Activated naive CD8-positive, alpha-beta T cell treated with anti-CD3 and anti-CD28 coated beads, Interleukin-2, amount 10 ng/mL, durations not matched to agents 7 days and 5 days (primary cell): ENCODE measurements around the gene POU2F1. TPM values are rescaled to one million over a fixed set of nuclear protein-coding genes. Genes with fewer than 3 reads are reported as not detected.

Experiments used
- ATAC-seq: fragments of 150-1000 bp; cut with Tn5 transposase; one replicate; pipeline ENCODE4 v1.10.0; 2021; ENCODE audit warnings: low read depth, moderate library complexity
- POLR2A ChIA-PET: fragments of 350-600 bp; sonication (Branson Sonifier 250); formaldehyde crosslinking; loops from one replicate; lab custom pipeline; 2021; ENCODE audit warnings: antibody characterized with exemption; lab: Charles Lee
- DNase-seq: peaks from one replicate; pipeline ENCODE4 v3.0.0; 2021
- H3K27ac Mint-ChIP-seq: one replicate; pipeline ENCODE4 v1.8.0; 2022; ENCODE audit warnings: mild to moderate bottlenecking, mixed read lengths
- H3K27me3 Mint-ChIP-seq: one replicate; pipeline ENCODE4 v1.8.0; 2022; ENCODE audit warnings: mild to moderate bottlenecking, moderate library complexity, mixed read lengths
- H3K36me3 Mint-ChIP-seq: one replicate; pipeline ENCODE4 v1.8.0; 2021; ENCODE audit warnings: mild to moderate bottlenecking, mixed read lengths
- H3K4me1 Mint-ChIP-seq: one replicate; pipeline ENCODE4 v1.8.0; 2021; ENCODE audit warnings: mixed read lengths
- H3K4me3 Mint-ChIP-seq: one replicate; pipeline ENCODE4 v1.8.0; 2022; ENCODE audit warnings: mild to moderate bottlenecking, moderate library complexity, mixed read lengths
- H3K9me3 Mint-ChIP-seq: one replicate; pipeline ENCODE4 v1.8.0; 2021; ENCODE audit warnings: mixed read lengths
- total RNA-seq, 2 experiments: library from RNA; stranded (reverse); gene quantifications; one replicate each; pipeline ENCODE4 v1.2.3, GENCODE V29; 2021

POU2F1 gene
- total RNA-seq, 2 experiments from 2014 or later: 25.6 to 28.0 TPM

GRCh38 chr1:167404161-167404888 is 183.6 kb downstream of the POU2F1 start:
- DNase-seq (no peak), ATAC-seq (no peak)
- POLR2A ChIA-PET: no interaction called here
- no peaks in the 10 kb centered on the region for H3K27me3 Mint-ChIP-seq
- H3K4me3 Mint-ChIP-seq: no peak overlapping the region
- H3K36me3 Mint-ChIP-seq: peaks cover 13% of the 10 kb centered on the region
- H3K27ac Mint-ChIP-seq: no peak overlapping the region
- H3K9me3 Mint-ChIP-seq: no peaks in the 10 kb centered on the region
- peaks cover 7% of the 10 kb centered on the region for H3K4me1 Mint-ChIP-seq

- POLR2A ChIA-PET: no interaction called here
- DNase-seq (no peak), ATAC-seq (no peak)
- Mint-ChIP-seq H3K27ac (no peak overlapping the region), H3K36me3 (peaks cover 13% of the 10 kb centered on the region), H3K4me1 (peaks cover 7% of the 10 kb centered on the region), H3K9me3 (no peaks in the 10 kb centered on the region), H3K4me3 (no peak overlapping the region), H3K27me3 (no peaks in the 10 kb centered on the region)
Observed at GRCh38 chr1:167404908-167405307, 184.2 kb downstream of the POU2F1 start.

- no peak overlapping the region for H3K4me3 Mint-ChIP-seq
- H3K4me1 Mint-ChIP-seq: peaks cover 2% of the 10 kb centered on the region
- ATAC-seq (no peak), DNase-seq (no peak)
- POLR2A ChIA-PET: no interaction called here
- no peak overlapping the region for H3K27ac Mint-ChIP-seq
- H3K36me3 Mint-ChIP-seq: peaks cover 23% of the 10 kb centered on the region
- H3K27me3 Mint-ChIP-seq: no peaks in the 10 kb centered on the region
- no peaks in the 10 kb centered on the region for H3K9me3 Mint-ChIP-seq
Observed at GRCh38 chr1:167408355-167408754, 187.7 kb downstream of the POU2F1 start.

- POLR2A ChIA-PET: interaction anchor here (0.7 kb wide), 1 partner anchor 129 kb away, joined by 3 read pairs; no protein-coding TSS in a partner anchor
- H3K27ac Mint-ChIP-seq: no peak overlapping the region
- H3K27me3 Mint-ChIP-seq: no peaks in the 10 kb centered on the region
- ATAC-seq: no peak
- no peaks in the 10 kb centered on the region for H3K9me3 Mint-ChIP-seq
- H3K36me3 Mint-ChIP-seq: peaks cover 25% of the 10 kb centered on the region
- no peak for DNase-seq
- no peak overlapping the region for H3K4me3 Mint-ChIP-seq
- peaks cover 2% of the 10 kb centered on the region for H3K4me1 Mint-ChIP-seq
Observed at GRCh38 chr1:167409183-167409582, 188.5 kb downstream of the POU2F1 start.

GRCh38 chr1:167412072-167412471 is 191.4 kb downstream of the POU2F1 start:
- DNase-seq (no peak), ATAC-seq (no peak)
- H3K4me3 Mint-ChIP-seq: no peak overlapping the region
- peaks cover 28% of the 10 kb centered on the region for H3K36me3 Mint-ChIP-seq
- no peak overlapping the region for H3K27ac Mint-ChIP-seq
- no peaks in the 10 kb centered on the region for H3K9me3 Mint-ChIP-seq
- POLR2A ChIA-PET: no interaction called here
- H3K27me3 Mint-ChIP-seq: no peaks in the 10 kb centered on the region
- H3K4me1 Mint-ChIP-seq: peaks cover 11% of the 10 kb centered on the region

- POLR2A ChIA-PET: interaction anchor here (0.8 kb wide), 1 partner anchor 121 kb away, joined by 3 read pairs; no protein-coding TSS in a partner anchor
- Mint-ChIP-seq H3K4me1 (peaks cover 12% of the 10 kb centered on the region), H3K4me3 (no peak overlapping the region), H3K9me3 (no peaks in the 10 kb centered on the region), H3K27ac (no peak overlapping the region), H3K27me3 (no peaks in the 10 kb centered on the region), H3K36me3 (peaks cover 29% of the 10 kb centered on the region)
- no peak for ATAC-seq
- no peak for DNase-seq
Observed at GRCh38 chr1:167412920-167413319, 192.2 kb downstream of the POU2F1 start.

- DNase-seq (no peak), ATAC-seq (no peak)
- H3K36me3 Mint-ChIP-seq: peaks cover 31% of the 10 kb centered on the region
- POLR2A ChIA-PET: interaction anchor here (0.8 kb wide), 1 partner anchor 121 kb away, joined by 3 read pairs; no protein-coding TSS in a partner anchor
- H3K27me3 Mint-ChIP-seq: no peaks in the 10 kb centered on the region
- H3K9me3 Mint-ChIP-seq: no peaks in the 10 kb centered on the region
- H3K27ac Mint-ChIP-seq: no peak overlapping the region
- H3K4me1 Mint-ChIP-seq: peaks cover 12% of the 10 kb centered on the region
- H3K4me3 Mint-ChIP-seq: no peak overlapping the region
Observed at GRCh38 chr1:167413328-167413727, 192.6 kb downstream of the POU2F1 start.

GRCh38 chr1:167416506-167416905 is 195.8 kb downstream of the POU2F1 start:
- Mint-ChIP-seq H3K27me3 (no peaks in the 10 kb centered on the region), H3K27ac (no peak overlapping the region), H3K36me3 (peaks cover 29% of the 10 kb centered on the region), H3K4me3 (no peak overlapping the region), H3K4me1 (peaks cover 12% of the 10 kb centered on the region), H3K9me3 (no peaks in the 10 kb centered on the region)
- ATAC-seq (no peak), DNase-seq (no peak)
- POLR2A ChIA-PET: no interaction called here

GRCh38 chr1:167418391-167418790 is 197.7 kb downstream of the POU2F1 start:
- DNase-seq (no peak), ATAC-seq (no peak)
- POLR2A ChIA-PET: no interaction called here
- H3K27me3 Mint-ChIP-seq: no peaks in the 10 kb centered on the region
- H3K9me3 Mint-ChIP-seq: no peaks in the 10 kb centered on the region
- no peak overlapping the region for H3K27ac Mint-ChIP-seq
- peaks cover 21% of the 10 kb centered on the region for H3K36me3 Mint-ChIP-seq
- no peak overlapping the region for H3K4me3 Mint-ChIP-seq
- H3K4me1 Mint-ChIP-seq: peaks cover 12% of the 10 kb centered on the region

- Mint-ChIP-seq H3K9me3 (no peaks in the 10 kb centered on the region), H3K27ac (no peak overlapping the region), H3K4me3 (no peak overlapping the region), H3K4me1 (peaks cover 11% of the 10 kb centered on the region), H3K27me3 (no peaks in the 10 kb centered on the region), H3K36me3 (peaks cover 18% of the 10 kb centered on the region)
- POLR2A ChIA-PET: no interaction called here
- ATAC-seq (no peak), DNase-seq (no peak)
Observed at GRCh38 chr1:167419245-167419644, 198.6 kb downstream of the POU2F1 start.

GRCh38 chr1:167420510-167420909 is 199.8 kb downstream of the POU2F1 start:
- Mint-ChIP-seq H3K9me3 (no peaks in the 10 kb centered on the region), H3K27me3 (no peaks in the 10 kb centered on the region), H3K36me3 (peaks cover 16% of the 10 kb centered on the region), H3K4me3 (no peak overlapping the region), H3K4me1 (peaks cover 11% of the 10 kb centered on the region), H3K27ac (no peak overlapping the region)
- ATAC-seq (no peak), DNase-seq (no peak)
- POLR2A ChIA-PET: no interaction called here

GRCh38 chr1:167423684-167424619 is 203.3 kb downstream of the POU2F1 start:
- DNase-seq (no peak), ATAC-seq (no peak)
- POLR2A ChIA-PET: no interaction called here
- Mint-ChIP-seq H3K4me1 (peaks cover 12% of the 10 kb centered on the region), H3K27me3 (no peaks in the 10 kb centered on the region), H3K9me3 (no peaks in the 10 kb centered on the region), H3K4me3 (no peak overlapping the region), H3K27ac (peak overlapping the region; percentile 46), H3K36me3 (peaks cover 5% of the 10 kb centered on the region)

GRCh38 chr1:167425482-167425881 is 204.8 kb downstream of the POU2F1 start:
- POLR2A ChIA-PET: interaction anchor here (1.0 kb wide), 1 partner anchor 105 kb away, joined by 3 read pairs; no protein-coding TSS in a partner anchor
- Mint-ChIP-seq H3K4me1 (peaks cover 16% of the 10 kb centered on the region), H3K4me3 (no peak overlapping the region), H3K27ac (no peak overlapping the region), H3K27me3 (no peaks in the 10 kb centered on the region), H3K36me3 (peaks cover 7% of the 10 kb centered on the region), H3K9me3 (no peaks in the 10 kb centered on the region)
- ATAC-seq (no peak), DNase-seq (no peak)
